Activated CD4-positive, alpha-beta T cell treated with anti-CD3 and anti-CD28 coated beads, Interleukin-2, amount 50 U/mL, for 24 hours (primary cell): ENCODE results near the gene ZC3H6.
"Not testable (repeated sequence)": the region's sequence is repeated elsewhere in the genome, so short reads cannot be mapped to it uniquely, and the experiment has no call there.

Experiments
- DNase-seq, 2 donors: peaks; one replicate each; pipeline ENCODE4 v3.0.0-alpha.2; 2020; ENCODE audit warnings: low read depth in 1 of 2, low spot score in 1 of 2

The ZC3H6 gene

GRCh38 chr2:112277596-112278220 lies 2.3 kb downstream of the ZC3H6 start:
- no peak for DNase-seq

DNA sequence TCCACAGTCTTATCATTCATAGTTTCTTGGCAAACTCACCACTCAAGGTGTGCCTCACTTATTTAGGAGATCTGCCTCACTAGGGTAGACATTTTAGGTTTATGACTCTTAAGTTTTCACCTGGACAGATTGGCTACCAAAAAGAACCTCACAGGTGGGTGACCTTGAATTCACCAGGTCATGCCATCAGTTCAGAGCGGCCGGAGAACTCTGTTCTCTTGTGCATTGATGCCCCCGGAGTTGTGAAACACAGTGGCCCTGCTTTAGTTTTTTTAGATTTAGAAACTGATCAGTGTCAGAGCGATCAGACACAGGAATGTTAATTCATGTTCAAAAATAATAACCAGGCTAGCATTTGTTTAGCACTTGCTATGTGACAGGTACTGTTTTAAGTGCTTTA lies 6.7 kb downstream of the ZC3H6 start:
- not testable (repeated sequence) for DNase-seq

GRCh38 chr2:112283535-112283934 lies 8.1 kb downstream of the ZC3H6 start:
- DNase-seq: not testable (repeated sequence)

GRCh38 chr2:112290088-112290487 lies 14.7 kb downstream of the ZC3H6 start:
- no peak for DNase-seq

DNA sequence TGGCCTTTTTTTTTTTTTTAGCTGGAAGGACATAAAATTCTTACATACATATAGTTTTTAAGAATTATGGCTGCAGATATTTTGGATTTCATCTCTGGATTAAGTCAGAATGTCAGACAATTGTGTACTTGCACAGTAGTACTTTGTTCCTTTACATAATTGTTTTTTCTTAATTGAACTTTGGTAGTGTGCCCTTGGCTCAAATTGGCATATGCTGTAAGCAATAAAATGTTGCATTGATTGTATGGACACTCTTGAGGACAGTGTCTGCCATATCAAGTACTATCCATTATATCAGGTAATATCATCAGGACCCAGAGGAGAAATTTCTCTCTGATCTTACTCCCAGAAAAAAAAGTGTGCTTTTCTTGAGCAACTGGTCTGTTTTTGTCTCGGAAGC lies 15.3 kb downstream of the ZC3H6 start:
- DNase-seq: no peak

DNA sequence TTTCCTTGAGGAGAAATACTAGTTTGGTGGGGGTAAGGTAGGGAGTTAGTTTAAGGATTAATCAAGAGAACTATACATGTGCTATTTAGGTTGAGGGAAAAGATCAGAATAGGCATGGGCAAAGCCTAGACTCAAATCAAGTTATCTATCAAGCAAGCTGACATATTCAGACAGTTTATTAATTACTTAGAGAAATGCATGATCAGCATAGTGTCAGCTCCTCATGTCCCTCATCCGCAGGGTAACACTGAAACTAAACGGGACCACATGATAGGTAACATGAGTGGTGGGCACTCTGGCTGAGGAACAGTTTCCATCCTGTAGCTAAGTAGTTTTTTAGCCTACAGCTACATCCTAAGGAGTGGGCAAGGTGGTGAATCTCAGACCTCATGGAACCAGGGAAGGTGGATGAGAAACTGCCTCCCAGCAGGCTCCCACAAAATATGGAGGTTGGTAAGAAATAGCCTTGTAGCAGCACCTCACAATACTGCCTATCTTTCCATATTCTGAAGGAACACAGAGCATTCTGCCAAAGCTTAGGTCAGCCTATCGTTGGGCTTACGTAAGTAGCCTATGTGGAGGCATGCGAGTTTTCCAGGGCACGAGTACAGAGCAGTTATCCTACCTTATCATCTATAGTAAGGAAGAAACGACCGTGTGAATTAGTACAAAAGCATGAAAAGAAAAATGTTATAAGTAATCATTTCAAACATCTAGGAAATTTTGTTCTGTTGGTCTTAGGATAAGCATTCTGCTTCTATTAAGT lies 18.4 kb downstream of the ZC3H6 start:
- DNase-seq: no peak

DNA sequence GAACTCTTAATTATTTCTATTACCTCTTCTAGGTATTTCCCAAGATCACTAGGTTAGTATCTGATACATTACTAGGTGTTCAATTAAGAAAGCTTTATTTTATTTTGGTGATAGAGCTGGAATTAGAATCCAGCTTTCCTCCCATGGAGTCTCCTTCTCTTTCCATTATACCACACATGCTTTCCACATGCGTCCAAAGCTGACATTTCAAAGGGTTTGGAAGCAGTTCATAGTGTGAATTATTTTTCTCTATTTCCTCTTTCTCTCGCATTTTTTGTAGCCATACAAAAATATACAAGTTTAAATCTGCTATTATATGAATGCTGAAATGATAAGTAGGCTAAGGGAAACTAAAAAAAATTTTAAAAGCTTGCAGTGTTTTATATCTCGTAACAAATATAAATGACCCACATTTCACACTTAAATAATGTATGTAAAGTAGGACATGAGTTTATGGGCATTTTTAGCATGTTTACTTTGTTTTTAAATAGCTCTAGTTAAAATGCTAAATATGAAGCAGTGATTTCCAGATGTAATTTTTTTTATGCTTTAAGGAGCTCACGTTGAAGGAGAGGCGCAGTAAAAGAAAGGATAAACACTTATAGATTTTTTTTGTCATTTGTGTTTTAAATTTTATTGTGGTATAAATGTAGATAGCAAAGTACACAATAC lies 20.1 kb downstream of the ZC3H6 start:
- DNase-seq: no peak

DNA sequence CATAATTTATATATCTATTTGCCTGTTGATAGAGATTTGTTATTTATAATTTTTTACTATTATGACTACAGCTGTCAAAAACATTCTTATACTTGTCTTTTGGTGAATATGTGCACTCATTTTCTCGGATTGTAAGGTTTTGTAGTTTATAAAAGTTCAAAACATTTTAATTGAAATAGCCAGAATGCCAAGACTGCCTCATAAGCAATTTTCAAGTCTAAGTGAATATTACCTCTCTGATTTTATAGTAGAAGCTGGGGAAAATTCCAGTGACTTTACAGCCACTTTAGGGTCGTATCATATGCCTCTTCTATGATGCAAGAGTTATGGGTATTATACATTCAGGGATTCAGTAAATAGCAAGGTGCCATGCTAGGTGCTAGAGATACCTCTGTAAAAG lies 21.0 kb downstream of the ZC3H6 start:
- DNase-seq: no peak

- DNase-seq: no peak
These were observed 25.8 kb downstream of the ZC3H6 start for GRCh38 chr2:112301171-112301584.

GRCh38 chr2:112301973-112302372 lies 26.6 kb downstream of the ZC3H6 start:
- DNase-seq: no peak

DNA sequence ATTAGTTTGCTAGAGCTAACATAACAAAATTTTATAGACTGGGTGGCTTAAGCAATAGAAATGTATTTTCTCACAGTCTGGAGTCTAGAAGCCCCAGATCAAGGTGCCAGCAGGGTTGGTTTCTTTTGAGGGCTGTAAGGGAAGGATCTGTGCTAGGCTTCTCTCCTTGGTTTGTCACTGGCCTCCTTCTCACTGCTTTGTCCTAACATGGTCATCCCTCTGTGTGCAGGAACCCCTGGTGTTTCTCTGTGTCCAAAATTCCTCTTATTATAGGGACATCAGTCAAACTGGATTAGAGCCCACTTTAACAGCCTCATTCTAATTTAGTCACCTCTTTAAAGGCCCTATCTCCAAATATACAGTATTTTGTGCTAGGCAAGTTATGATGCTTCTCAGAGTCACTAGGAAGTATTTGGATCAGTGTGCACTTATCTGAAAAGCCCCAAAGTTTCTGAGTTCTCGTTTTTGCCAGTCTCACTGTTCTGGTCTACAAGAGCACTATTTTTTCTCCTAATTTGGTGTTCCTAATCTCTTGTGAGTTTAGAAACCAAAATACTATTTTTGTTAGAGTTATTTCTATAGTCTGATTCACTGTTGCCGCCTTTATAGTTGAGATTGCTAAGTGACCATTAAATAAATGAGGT lies 29.0 kb downstream of the ZC3H6 start:
- DNase-seq: no peak

GRCh38 chr2:112305132-112305531 lies 29.7 kb downstream of the ZC3H6 start:
- DNase-seq: no peak

DNA sequence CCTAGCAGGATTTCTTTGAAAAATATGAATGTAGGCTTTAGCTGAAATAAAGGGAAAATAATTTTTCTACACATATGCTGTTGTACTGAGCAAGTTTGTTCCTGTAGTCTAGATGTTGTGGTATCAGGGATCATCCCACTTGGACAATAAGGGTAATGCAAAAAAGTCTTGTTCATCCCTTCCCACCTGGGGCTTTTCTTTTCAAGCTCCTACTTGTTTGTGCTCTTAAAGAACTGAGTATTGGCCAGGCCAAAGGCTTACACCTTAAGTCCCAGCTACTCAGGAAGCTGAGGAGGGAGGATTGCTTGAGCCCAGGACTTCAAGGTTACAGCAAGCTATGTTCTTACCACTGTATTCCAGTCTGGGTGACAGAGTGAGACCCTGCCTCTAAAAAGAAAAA lies 35.5 kb downstream of the ZC3H6 start:
- no peak for DNase-seq

GRCh38 chr2:112311932-112312331 lies 36.5 kb downstream of the ZC3H6 start:
- DNase-seq: no peak

- no peak for DNase-seq
These were observed 37.4 kb downstream of the ZC3H6 start for GRCh38 chr2:112312821-112313220.

GRCh38 chr2:112314856-112315255 lies 39.5 kb downstream of the ZC3H6 start:
- no peak for DNase-seq

GRCh38 chr2:112317303-112318158 lies 42.1 kb downstream of the ZC3H6 start:
- no peak for DNase-seq

DNA sequence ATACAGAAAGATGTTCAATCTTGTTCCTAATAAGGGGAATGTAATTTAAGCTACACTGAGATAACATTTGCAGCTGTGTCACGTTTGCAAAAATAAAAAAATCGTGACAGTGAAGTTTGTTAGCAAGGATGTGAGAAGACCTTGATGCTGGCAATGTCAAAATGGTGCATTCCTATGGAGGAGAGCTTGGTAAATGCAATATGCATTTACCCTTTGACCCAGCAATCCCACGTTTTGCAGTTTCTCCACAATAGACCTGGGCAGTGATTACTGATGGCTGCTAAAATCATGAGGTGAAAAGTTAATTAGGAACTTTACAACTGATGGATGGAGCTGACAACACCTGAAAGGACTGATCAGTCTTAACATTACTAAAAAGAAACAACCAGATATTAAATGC lies 43.1 kb downstream of the ZC3H6 start:
- DNase-seq: no peak

DNA sequence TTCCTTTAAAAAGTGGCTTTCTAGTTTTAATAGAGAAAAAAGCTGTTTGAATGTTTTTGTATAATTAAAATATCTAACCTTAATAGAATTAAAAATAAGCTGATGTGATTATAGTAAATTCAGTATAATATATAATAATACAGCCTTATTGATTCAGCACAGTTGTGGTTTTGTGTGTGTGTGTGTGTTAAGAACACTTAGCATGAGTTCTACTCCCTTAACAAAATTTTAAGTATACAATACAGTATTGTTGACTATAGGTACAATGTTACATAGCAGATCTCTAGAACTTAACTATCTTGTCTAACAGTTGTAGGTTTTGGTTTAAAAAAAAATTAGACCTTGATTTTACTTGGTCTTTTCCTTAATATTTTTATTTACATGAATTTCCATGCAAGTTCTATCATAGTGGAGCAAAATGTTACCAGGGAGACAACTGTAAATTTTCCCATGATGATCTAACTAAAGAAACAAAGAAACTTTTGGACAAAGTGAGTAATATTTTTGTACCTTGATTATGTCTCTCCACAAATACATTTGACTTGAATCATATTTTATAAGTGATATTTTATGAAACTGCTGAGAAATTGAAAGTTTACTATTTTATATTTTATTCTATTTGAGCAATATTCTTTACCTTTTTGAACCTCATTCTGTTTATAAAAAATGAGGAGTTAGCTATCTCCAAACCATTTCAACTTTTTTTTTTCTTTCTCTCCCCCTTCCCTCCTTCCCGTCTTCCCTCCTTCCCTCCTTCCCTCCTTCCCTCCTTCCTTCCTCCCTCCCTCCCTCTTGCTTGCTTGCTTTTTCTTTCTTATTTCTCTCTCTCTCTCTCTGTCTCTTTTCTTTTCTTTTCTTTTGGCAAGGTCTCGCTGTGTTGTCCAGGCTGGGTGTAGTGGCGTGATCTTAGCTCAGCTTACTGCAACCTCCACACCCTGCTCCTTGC lies 46.3 kb downstream of the ZC3H6 start:
- DNase-seq: no peak

- DNase-seq: no peak
These were observed 47.5 kb downstream of the ZC3H6 start for GRCh38 chr2:112322919-112323318.
